GM21528 (cell line): ENCODE measurements around the gene MZF1.
"Not testable (repeated sequence)": the region's sequence is repeated elsewhere in the genome, so short reads cannot be mapped to it uniquely, and the experiment has no call there.

Experiments used
- ATAC-seq: cut with Tn5 transposase; IDR thresholded peaks from one replicate; pipeline ENCODE4 v1.9.1; 2021; ENCODE audit warnings: mild to moderate bottlenecking, moderate library complexity; ENCODE audit not compliant: unreplicated experiment, low FRiP score

Gene MZF1

GRCh38 chr19:58543826-58544590 lies 29.1 kb downstream of the MZF1 start, which contains the start of gene TRIM28:
TRIM28 (plus strand) TSS chr19:58544064; CDS start chr19:58544758, 694 bp downstream.
- ATAC-seq: peak; percentile 85

- not testable (repeated sequence) for ATAC-seq
Measured at GRCh38 chr19:58542641-58543372, 30.3 kb downstream of the MZF1 start.

GRCh38 chr19:58539169-58539559 lies 34.0 kb downstream of the MZF1 start:
- not testable (repeated sequence) for ATAC-seq

- no peak for ATAC-seq
Measured at GRCh38 chr19:58538257-58539168, 34.6 kb downstream of the MZF1 start.

GRCh38 chr19:58536852-58537798 lies 36.0 kb downstream of the MZF1 start:
- ATAC-seq: no peak

GRCh38 chr19:58535857-58536256 lies 37.3 kb downstream of the MZF1 start:
- no peak for ATAC-seq

- no peak for ATAC-seq
Measured at GRCh38 chr19:58531034-58531840, 41.9 kb downstream of the MZF1 start.

GRCh38 chr19:58529405-58529804 lies 43.7 kb downstream of the MZF1 start:
- no peak for ATAC-seq

GRCh38 chr19:58522709-58523108 lies 50.4 kb downstream of the MZF1 start:
- ATAC-seq: no peak

GRCh38 chr19:58521651-58522050 lies 51.5 kb downstream of the MZF1 start:
- ATAC-seq: no peak

- ATAC-seq: no peak
Measured at GRCh38 chr19:58520257-58520599, 52.9 kb downstream of the MZF1 start.

- ATAC-seq: peak; percentile 81
Measured at GRCh38 chr19:58519355-58520256, 53.5 kb downstream of the MZF1 start, which contains the start of gene ZBTB45. ZBTB45 (minus strand) TSS chr19:58519810; CDS start chr19:58517673, 2,137 bp downstream.

- ATAC-seq: peak; percentile 27
Measured at GRCh38 chr19:58519087-58519354, 54.1 kb downstream of the MZF1 start.

- no peak for ATAC-seq
Measured at GRCh38 chr19:58518256-58519086, 54.7 kb downstream of the MZF1 start.

- no peak for ATAC-seq
Measured at GRCh38 chr19:58516964-58517833, 55.9 kb downstream of the MZF1 start.

- no peak for ATAC-seq
Measured at GRCh38 chr19:58516246-58516836, 56.8 kb downstream of the MZF1 start.
